Activated CD8-positive, alpha-beta memory T cell treated with anti-CD3 and anti-CD28 coated beads for 1 hour (primary cell): Measurements from ENCODE around the gene TRAPPC4.
"Not testable (repeated sequence)": the region's sequence is repeated elsewhere in the genome, so short reads cannot be mapped to it uniquely, and the experiment has no call there.

ENCODE experiments used
- DNase-seq, 2 donors: peaks; one replicate each; pipeline ENCODE4 v3.0.0-alpha.2; 2020; ENCODE audit warnings: low read depth in 1 of 2; ENCODE audit errors: extremely low read depth in 1 of 2

TRAPPC4 gene

GRCh38 chr11:119030329-119031047 lies 11.9 kb downstream of the TRAPPC4 start, which contains the start of gene SLC37A4:
Gene SLC37A4 (minus strand): TSS chr11:119030877.
- peak; percentile 95 to 99 for DNase-seq

- no peak for DNase-seq
Observed at GRCh38 chr11:119031912-119032280, 13.3 kb downstream of the TRAPPC4 start.

GRCh38 chr11:119033421-119033820 lies 14.9 kb downstream of the TRAPPC4 start:
- not testable (repeated sequence) for DNase-seq

- no peak for DNase-seq
Observed at GRCh38 chr11:119034813-119035212, 16.2 kb downstream of the TRAPPC4 start.

GRCh38 chr11:119038884-119039283 lies 20.3 kb downstream of the TRAPPC4 start:
- no peak for DNase-seq

GRCh38 chr11:119039471-119039870 lies 20.9 kb downstream of the TRAPPC4 start:
- DNase-seq, result not testable (repeated sequence)

- DNase-seq, result no peak
Observed at GRCh38 chr11:119041821-119042514, 23.4 kb downstream of the TRAPPC4 start.

- DNase-seq, result no peak
Observed at GRCh38 chr11:119042927-119043326, 24.4 kb downstream of the TRAPPC4 start.

- DNase-seq, result no peak
Observed at GRCh38 chr11:119044708-119045107, 26.1 kb downstream of the TRAPPC4 start.

GRCh38 chr11:119046489-119046888 lies 27.9 kb downstream of the TRAPPC4 start:
- DNase-seq, result no peak

- no peak for DNase-seq
Observed at GRCh38 chr11:119047205-119047604, 28.6 kb downstream of the TRAPPC4 start.

GRCh38 chr11:119048644-119049043 lies 30.1 kb downstream of the TRAPPC4 start:
- DNase-seq, result no peak

GRCh38 chr11:119049081-119049480 lies 30.5 kb downstream of the TRAPPC4 start:
- no peak for DNase-seq

- no peak for DNase-seq
Observed at GRCh38 chr11:119051440-119052162, 33.0 kb downstream of the TRAPPC4 start.

GRCh38 chr11:119052163-119052814 lies 33.7 kb downstream of the TRAPPC4 start:
- DNase-seq, result no peak

GRCh38 chr11:119054418-119054817 lies 35.9 kb downstream of the TRAPPC4 start:
- DNase-seq, result no peak

GRCh38 chr11:119055901-119056300 lies 37.3 kb downstream of the TRAPPC4 start:
- no peak for DNase-seq

GRCh38 chr11:119056421-119056999 lies 37.9 kb downstream of the TRAPPC4 start:
- DNase-seq, result peak in 1 of 2 donors; percentile 11

GRCh38 chr11:119057000-119057769 lies 38.6 kb downstream of the TRAPPC4 start, which contains the start of gene HYOU1:
Gene HYOU1 (minus strand): TSS chr11:119057205. CDS start chr11:119056160, 1,045 bp downstream.
- DNase-seq, result peak; percentile 94 to 99

- not testable (repeated sequence) for DNase-seq
Observed at GRCh38 chr11:119059128-119059527, 40.6 kb downstream of the TRAPPC4 start.
